HEK293T (cell line): ENCODE data around the gene SMAD3.

ENCODE experiments used
- CTBP1 ChIP-seq: fragments of 450-650 bp; IDR thresholded peaks from 2 replicates; pipeline ENCODE4 v1.6.1; 2016; ENCODE audit warnings: borderline replicate concordance
- ELF4 ChIP-seq: fragments of 450-650 bp; IDR thresholded peaks from 2 replicates; pipeline ENCODE4 v1.6.1; 2017; ENCODE audit warnings: antibody characterized with exemption
- FOXA1 ChIP-seq: fragments of 450-650 bp; IDR thresholded peaks from 2 replicates; pipeline ENCODE4 v1.6.1; 2016; ENCODE audit warnings: mild to moderate bottlenecking
- FOXK2 ChIP-seq: fragments of 450-650 bp; IDR thresholded peaks from 2 replicates; pipeline ENCODE4 v1.6.1; 2016; ENCODE audit warnings: mild to moderate bottlenecking
- FOXM1 ChIP-seq: fragments of 450-650 bp; IDR thresholded peaks from 2 replicates; pipeline ENCODE4 v1.6.1; 2017; ENCODE audit warnings: mild to moderate bottlenecking, borderline replicate concordance
- HDGF ChIP-seq: fragments of 450-650 bp; IDR thresholded peaks from 2 replicates; pipeline ENCODE4 v1.6.1; 2017; ENCODE audit warnings: antibody characterized with exemption, borderline replicate concordance
- PKNOX1 ChIP-seq: fragments of 450-650 bp; IDR thresholded peaks from 2 replicates; pipeline ENCODE4 v1.6.1; 2016
- SP1 ChIP-seq: fragments of 450-650 bp; IDR thresholded peaks from 2 replicates; pipeline ENCODE4 v1.6.1; 2017
- SUZ12 ChIP-seq: fragments of 450-650 bp; IDR thresholded peaks from 2 replicates; pipeline ENCODE4 v1.6.1; 2016; ENCODE audit warnings: mild to moderate bottlenecking

GRCh38 chr15:67086637-67086914 is 21.2 kb downstream of the SMAD3 start:
- TF ChIP-seq ELF4 (no peak), FOXM1 (no peak), FOXA1 (no peak), PKNOX1 (no peak), HDGF (no peak), FOXK2 (no peak), SP1 (no peak), SUZ12 (no peak), CTBP1 (no peak)
